CD4-positive, alpha-beta memory T cell (primary cell): ENCODE measurements around the gene CEMIP2. TPM values are rescaled to one million over a fixed set of nuclear protein-coding genes. Genes with fewer than 3 reads are reported as not detected.

Experiments
- CTCF ChIA-PET: fragments of 350-600 bp; sonication (Branson Sonifier 250); formaldehyde crosslinking; loops from one replicate; lab custom pipeline; 2021; ENCODE audit warnings: inconsistent platforms; ENCODE audit not compliant: partially characterized antibody; lab: Charles Lee
- POLR2A ChIA-PET: fragments of 350-600 bp; sonication (Branson Sonifier 250); formaldehyde crosslinking; loops from one replicate; lab custom pipeline; 2021; ENCODE audit not compliant: partially characterized antibody; lab: Charles Lee
- DNase-seq, 5 donors: peaks; one replicate each; pipeline versions ENCODE4 v3.0.0 to v3.0.0-alpha.2; 2020 to 2022; ENCODE audit warnings: mixed read lengths in 1 of 5
- H3K27ac ChIP-seq: one replicate; pipeline ENCODE4 v1.7.0; 2013; ENCODE audit warnings: low read depth, low read length
- H3K27me3 ChIP-seq: 2 replicates; pipeline ENCODE4 v1.7.0; 2013; ENCODE audit warnings: mild to moderate bottlenecking, low read length, moderate library complexity; ENCODE audit not compliant: insufficient read depth
- H3K36me3 ChIP-seq: 2 replicates; pipeline ENCODE4 v1.7.0; 2013; ENCODE audit warnings: mild to moderate bottlenecking, low read length, moderate library complexity; ENCODE audit not compliant: insufficient read depth
- H3K4me1 ChIP-seq: 2 replicates; pipeline ENCODE4 v1.7.0; 2013; ENCODE audit warnings: mild to moderate bottlenecking, low read length, moderate library complexity; ENCODE audit not compliant: insufficient read depth
- H3K4me3 ChIP-seq, 2 donors: one replicate each; pipeline ENCODE4 v1.7.0; 2013; ENCODE audit warnings: low read length in 2 of 2, mild to moderate bottlenecking in 1 of 2
- H3K9me3 ChIP-seq, 2 donors: one replicate each; pipeline ENCODE4 v1.7.0; 2013; ENCODE audit warnings: low read length in 2 of 2, control low read depth in 1 of 2; ENCODE audit not compliant: control insufficient read depth in 1 of 2
- H3K27ac Mint-ChIP-seq, 7 donors: one replicate each; pipeline ENCODE4 v1.8.0; 2020 to 2021; ENCODE audit warnings: mixed read lengths in 7 of 7, mild to moderate bottlenecking in 6 of 7, inconsistent platforms in 3 of 7, moderate library complexity in 3 of 7
- H3K27me3 Mint-ChIP-seq, 2 donors: one replicate each; pipeline ENCODE4 v1.8.0; 2020 to 2021; ENCODE audit warnings: mixed read lengths in 2 of 2
- H3K36me3 Mint-ChIP-seq, 2 donors: one replicate each; pipeline ENCODE4 v1.8.0; 2020 to 2021; ENCODE audit warnings: mixed read lengths in 2 of 2, inconsistent platforms in 1 of 2, mild to moderate bottlenecking in 1 of 2
- H3K4me1 Mint-ChIP-seq, 4 donors: one replicate each; pipeline ENCODE4 v1.8.0; 2020 to 2021; ENCODE audit warnings: mixed read lengths in 4 of 4, mild to moderate bottlenecking in 1 of 4
- H3K4me3 Mint-ChIP-seq, 8 donors: one replicate each; pipeline ENCODE4 v1.8.0; 2020 to 2021; ENCODE audit warnings: mixed read lengths in 8 of 8, mild to moderate bottlenecking in 7 of 8, moderate library complexity in 6 of 8, inconsistent platforms in 3 of 8
- H3K9me3 Mint-ChIP-seq, 8 donors: one replicate each; pipeline ENCODE4 v1.8.0; 2020 to 2021; ENCODE audit warnings: mixed read lengths in 8 of 8, mild to moderate bottlenecking in 5 of 8, inconsistent platforms in 3 of 8, moderate library complexity in 1 of 8
- intact Hi-C: fragments of 100-400 bp; cut with micrococcal nuclease; formaldehyde crosslinking; loops from one replicate; pipeline ENCODE4 v1.15.1; 2023
- polyA plus RNA-seq, 2 donors: library from polyadenylated mRNA; unstranded; fragments of 300-500 nt; fragmentation: Illumina TruSeq; gene quantifications; one replicate each; pipeline ENCODE4 v1.2.3, GENCODE V29; 2021
- total RNA-seq, 2 experiments: library from RNA; stranded (reverse); gene quantifications; one replicate each; pipeline ENCODE4 v1.2.3, GENCODE V29; 2021

The CEMIP2 gene
- total and polyA plus RNA-seq, 4 experiments from 2014 or later, result 10.0 to 89.4 (median 50.7) TPM

DNA sequence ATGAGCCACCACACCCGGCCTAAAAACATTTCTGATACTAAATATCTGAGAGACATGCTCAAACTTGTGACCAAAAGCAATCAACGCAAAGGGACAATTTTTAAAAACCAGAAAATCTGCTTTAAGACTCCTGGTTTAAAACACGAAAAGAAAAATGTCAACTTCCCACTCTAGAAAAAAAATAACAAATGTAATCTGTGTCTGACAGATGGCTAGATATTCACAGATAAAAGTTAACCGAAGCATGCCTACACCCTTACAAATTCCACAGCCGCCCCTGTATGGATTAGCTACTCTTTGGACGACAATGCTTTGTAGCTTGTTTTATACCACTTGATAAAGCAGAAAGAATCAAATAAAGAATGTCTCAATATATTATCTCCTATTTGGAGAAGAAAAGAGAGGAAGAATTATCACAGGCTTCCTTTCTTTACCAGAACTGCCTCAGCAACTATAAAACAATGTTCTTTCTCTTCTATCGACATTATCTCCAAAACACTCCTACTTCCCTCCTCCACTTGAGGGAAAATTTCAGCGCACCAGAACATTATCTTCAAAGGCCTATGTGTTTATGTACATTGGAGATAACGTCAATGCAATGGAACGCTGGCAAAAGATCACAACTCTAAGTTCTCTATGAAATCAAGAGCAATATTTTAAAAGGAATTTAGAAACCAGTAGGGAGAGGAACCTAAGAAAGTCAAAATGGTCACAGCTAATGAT, 26.2 kb downstream of the CEMIP2 start:
- no peaks in the 10 kb centered on the region for H3K4me1 ChIP-seq
- Mint-ChIP-seq H3K4me3 (no peak overlapping the region), H3K4me1 (peaks cover under 1 to 17% (median 9%) of the 10 kb centered on the region in 4 donors), H3K9me3 (peaks cover 0 to 3% (median 0%) of the 10 kb centered on the region in 8 donors), H3K36me3 (peaks cover 47 to 66% of the 10 kb centered on the region in 2 donors), H3K27me3 (no peaks in the 10 kb centered on the region), H3K27ac (peak overlapping the region in 4 of 7 donors; percentile 6 to 74 (median 28))
- intact Hi-C loops, result no loop called here
- no peak for DNase-seq
- no peaks in the 10 kb centered on the region for H3K27me3 ChIP-seq
- POLR2A ChIA-PET, result no interaction called here
- CTCF ChIA-PET, result no interaction called here
- H3K36me3 ChIP-seq, result peaks cover 11% of the 10 kb centered on the region
- no peaks in the 10 kb centered on the region for H3K9me3 ChIP-seq
- no peak overlapping the region for H3K27ac ChIP-seq
- no peak overlapping the region for H3K4me3 ChIP-seq

DNA sequence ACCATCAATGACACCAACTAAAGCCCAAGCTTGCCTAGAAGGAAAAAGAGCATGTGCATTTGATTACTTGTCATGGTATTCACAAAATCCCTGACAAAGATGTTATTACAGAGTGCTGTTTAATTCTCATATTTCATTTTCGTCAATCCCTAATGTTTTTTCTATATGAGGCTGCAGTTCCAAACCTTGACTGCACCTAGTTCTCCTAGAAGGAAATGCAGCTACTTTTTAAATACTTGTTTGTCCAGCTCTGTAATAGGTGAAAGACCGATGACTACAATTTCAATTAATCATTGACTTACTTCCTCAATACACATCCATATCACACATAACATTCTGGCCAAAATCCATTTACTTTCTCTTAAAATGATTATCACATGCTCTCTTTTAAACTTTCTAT, 28.1 kb downstream of the CEMIP2 start:
- Histone ChIP-seq H3K27me3 (no peaks in the 10 kb centered on the region), H3K9me3 (no peaks in the 10 kb centered on the region), H3K4me1 (no peaks in the 10 kb centered on the region), H3K4me3 (no peak overlapping the region), H3K36me3 (peaks cover 16% of the 10 kb centered on the region), H3K27ac (no peak overlapping the region)
- POLR2A ChIA-PET, result no interaction called here
- H3K27me3 Mint-ChIP-seq, result no peaks in the 10 kb centered on the region
- intact Hi-C loops, result no loop called here
- CTCF ChIA-PET, result no interaction called here
- H3K27ac Mint-ChIP-seq, result peak overlapping the region in 2 of 7 donors; percentile 8 to 62
- H3K4me1 Mint-ChIP-seq, result peaks cover 0 to 18% (median 9%) of the 10 kb centered on the region in 4 donors
- peaks cover 47 to 67% of the 10 kb centered on the region in 2 donors for H3K36me3 Mint-ChIP-seq
- H3K4me3 Mint-ChIP-seq, result no peak overlapping the region
- H3K9me3 Mint-ChIP-seq, result no peaks in the 10 kb centered on the region
- DNase-seq, result no peak

DNA sequence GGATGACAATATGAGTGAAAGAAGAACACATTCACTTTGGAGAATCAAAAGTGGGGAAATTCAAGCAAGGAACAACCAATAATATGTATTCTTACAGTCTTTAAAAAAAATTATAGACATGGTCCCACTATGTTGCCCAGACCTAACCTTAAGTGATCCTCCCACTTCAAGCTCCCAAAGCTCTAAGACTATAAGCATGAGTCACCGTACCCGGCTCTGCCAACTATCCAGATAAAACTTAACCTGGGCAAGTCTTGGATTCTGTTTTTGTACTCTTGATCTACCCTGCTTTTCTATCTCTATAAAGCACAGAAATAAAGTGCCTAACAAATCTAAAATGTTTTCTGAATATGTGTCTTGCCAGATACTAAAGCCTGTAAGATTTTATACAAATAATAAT, 30.9 kb downstream of the CEMIP2 start:
- DNase-seq, result no peak
- no peaks in the 10 kb centered on the region for H3K27me3 Mint-ChIP-seq
- no peaks in the 10 kb centered on the region for H3K9me3 Mint-ChIP-seq
- ChIA-PET POLR2A (interaction anchor here (1.0 kb wide), 1 partner anchor 29 kb away, joined by 4 read pairs; no protein-coding TSS in a partner anchor), CTCF (interaction anchor here (1.0 to 1.4 kb wide), 3 partner anchors 14 to 81 kb away, joined by 3 to 4 read pairs (median 3); no protein-coding TSS in a partner anchor)
- intact Hi-C loops, result no loop called here
- no peak overlapping the region for H3K4me3 Mint-ChIP-seq
- Histone ChIP-seq H3K9me3 (no peaks in the 10 kb centered on the region), H3K36me3 (peaks cover 17% of the 10 kb centered on the region), H3K4me3 (no peak overlapping the region), H3K27me3 (no peaks in the 10 kb centered on the region), H3K27ac (no peak overlapping the region), H3K4me1 (no peaks in the 10 kb centered on the region)
- peaks cover 51 to 73% of the 10 kb centered on the region in 2 donors for H3K36me3 Mint-ChIP-seq
- H3K27ac Mint-ChIP-seq, result peak overlapping the region in 2 of 7 donors; percentile 23 to 32
- H3K4me1 Mint-ChIP-seq, result peaks cover 0 to 14% (median 5%) of the 10 kb centered on the region in 4 donors

DNA sequence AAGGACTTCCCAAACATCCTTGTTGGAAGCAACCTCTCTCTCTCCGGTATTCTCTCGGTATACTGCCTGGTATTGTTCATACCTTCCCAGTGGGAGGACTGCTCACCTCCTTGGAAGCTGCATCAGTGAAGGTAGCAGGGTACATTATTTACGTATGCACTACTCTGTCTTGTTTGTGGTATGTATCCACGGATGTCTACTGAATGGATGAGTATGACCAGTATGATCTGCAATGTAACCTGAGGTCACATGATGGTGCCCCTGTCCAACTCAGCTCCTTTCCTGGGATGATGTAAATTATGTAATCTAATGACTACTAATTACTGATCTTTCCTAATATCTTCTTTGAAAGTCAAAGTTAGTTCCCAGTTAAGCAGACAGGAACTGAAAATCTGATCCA, 32.1 kb downstream of the CEMIP2 start:
- no peaks in the 10 kb centered on the region for H3K27me3 ChIP-seq
- Mint-ChIP-seq H3K9me3 (peaks cover 0 to 2% (median 0%) of the 10 kb centered on the region in 8 donors), H3K27me3 (no peaks in the 10 kb centered on the region), H3K4me1 (peaks cover 0 to 11% (median 3%) of the 10 kb centered on the region in 4 donors), H3K4me3 (no peak overlapping the region), H3K36me3 (peaks cover 56 to 76% of the 10 kb centered on the region in 2 donors), H3K27ac (peak overlapping the region in 2 of 7 donors; percentile 13 to 18)
- no peak for DNase-seq
- intact Hi-C loops, result no loop called here
- peaks cover 29% of the 10 kb centered on the region for H3K36me3 ChIP-seq
- no peaks in the 10 kb centered on the region for H3K4me1 ChIP-seq
- no peak overlapping the region for H3K4me3 ChIP-seq
- H3K27ac ChIP-seq, result no peak overlapping the region
- H3K9me3 ChIP-seq, result no peaks in the 10 kb centered on the region
- POLR2A ChIA-PET, result interaction anchor here (1.1 kb wide), 1 partner anchor 89 kb away, joined by 3 read pairs; no protein-coding TSS in a partner anchor
- CTCF ChIA-PET, result interaction anchor here (1.0 to 1.3 kb wide), 3 partner anchors 25 to 71 kb away, joined by 3 read pairs; partner anchors contain the start of gene CEMIP2

DNA sequence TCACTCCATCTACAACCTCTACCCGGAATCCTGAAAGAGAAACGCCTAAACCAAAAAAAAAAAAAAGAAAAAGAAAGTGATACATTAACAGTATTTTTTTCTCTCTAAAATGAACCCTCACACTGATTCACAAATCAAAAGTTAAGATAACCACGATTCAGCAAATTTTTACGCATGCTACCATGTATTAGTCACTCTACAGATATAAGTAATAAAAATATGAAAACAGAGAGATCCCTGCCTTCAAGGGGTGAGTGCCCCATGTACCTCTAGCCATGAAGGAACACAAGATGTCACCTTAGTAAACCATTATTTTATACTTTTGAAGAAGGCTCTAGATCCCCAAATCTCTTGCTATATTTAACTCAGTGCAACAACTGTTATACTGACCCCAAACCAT, 33.4 kb downstream of the CEMIP2 start:
- H3K36me3 Mint-ChIP-seq, result peaks cover 62 to 81% of the 10 kb centered on the region in 2 donors

DNA sequence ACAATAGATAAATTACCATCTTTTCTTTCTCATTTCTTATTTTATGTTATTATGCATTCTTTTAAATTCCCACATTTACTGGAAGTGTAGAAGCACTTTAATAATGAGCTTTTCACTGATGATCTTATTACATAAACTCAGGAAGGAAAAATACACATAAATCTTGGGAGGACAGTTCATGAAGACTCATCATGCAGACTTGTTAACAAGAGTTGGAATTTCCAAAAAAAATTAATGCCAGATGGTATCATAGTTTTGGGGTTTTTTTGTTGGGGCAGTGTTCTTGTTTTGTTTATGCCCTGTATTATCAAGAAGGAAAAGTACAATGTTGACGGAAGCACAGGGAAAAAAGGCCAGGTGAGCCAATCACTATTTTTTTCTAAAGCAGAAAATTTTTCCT, 35.1 kb downstream of the CEMIP2 start:
- Mint-ChIP-seq H3K27me3 (no peaks in the 10 kb centered on the region), H3K36me3 (peaks cover 68 to 83% of the 10 kb centered on the region in 2 donors), H3K27ac (peak overlapping the region in 5 of 7 donors; percentile 11 to 81 (median 35)), H3K9me3 (peaks cover 0 to 2% (median 0%) of the 10 kb centered on the region in 8 donors), H3K4me1 (peaks cover 0 to 9% (median 3%) of the 10 kb centered on the region in 4 donors), H3K4me3 (no peak overlapping the region)
- Histone ChIP-seq H3K4me3 (no peak overlapping the region), H3K36me3 (peaks cover 38% of the 10 kb centered on the region), H3K4me1 (no peaks in the 10 kb centered on the region), H3K9me3 (no peaks in the 10 kb centered on the region), H3K27me3 (no peaks in the 10 kb centered on the region), H3K27ac (no peak overlapping the region)
- CTCF ChIA-PET, result interaction anchor here (1.2 to 1.3 kb wide), 3 partner anchors 10 to 86 kb away, joined by 3 to 4 read pairs (median 4); no protein-coding TSS in a partner anchor
- DNase-seq, result no peak
- intact Hi-C loops, result no loop called here
- POLR2A ChIA-PET, result interaction anchor here (0.9 kb wide), 1 partner anchor 47 kb away, joined by 3 read pairs; no protein-coding TSS in a partner anchor

More for the DNA sequence above, 33.4 kb downstream of the CEMIP2 start:
- Mint-ChIP-seq H3K27me3 (no peaks in the 10 kb centered on the region), H3K27ac (peak overlapping the region in 6 of 7 donors; percentile 12 to 85 (median 52)), H3K9me3 (peaks cover 0 to 2% (median 0%) of the 10 kb centered on the region in 8 donors), H3K4me3 (no peak overlapping the region), H3K4me1 (peaks cover 0 to 9% (median 3%) of the 10 kb centered on the region in 4 donors)
- Histone ChIP-seq H3K27ac (no peak overlapping the region), H3K4me1 (no peaks in the 10 kb centered on the region), H3K4me3 (no peak overlapping the region), H3K36me3 (peaks cover 40% of the 10 kb centered on the region), H3K9me3 (no peaks in the 10 kb centered on the region), H3K27me3 (no peaks in the 10 kb centered on the region)
- intact Hi-C loops, result no loop called here
- ChIA-PET POLR2A (no interaction called here), CTCF (interaction anchor here (1.3 kb wide), 2 partner anchors 33 to 72 kb away, joined by 3 read pairs; partner anchors contain the start of gene CEMIP2)
- no peak for DNase-seq
